Suppressor macrophage treated with lipopolysaccharide for 4 hours (primary cell): ENCODE results near the gene FRY.

Source experiments
- DNase-seq: peaks from one replicate; pipeline ENCODE4 v3.0.0-alpha.2; 2020

Gene FRY

DNA sequence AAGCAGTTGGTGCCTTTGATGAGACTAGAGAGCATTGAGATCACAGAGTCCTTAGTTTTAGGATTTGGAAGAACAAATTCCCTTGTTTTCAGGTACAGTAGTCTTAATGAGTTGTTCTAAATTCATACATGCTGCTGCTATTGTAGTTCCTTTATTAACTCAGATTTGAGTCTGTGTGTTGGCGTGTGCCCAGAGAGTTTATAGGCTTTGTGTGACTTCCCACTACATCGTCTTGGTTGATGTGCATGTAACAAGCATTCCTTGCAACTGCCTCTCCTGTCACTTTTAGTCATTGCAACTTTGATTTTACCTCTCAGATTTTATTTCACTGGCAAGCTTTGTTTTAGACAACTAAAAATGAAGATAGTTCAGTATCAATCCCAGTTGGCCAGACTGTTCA is 148.1 kb downstream of the FRY start:
- DNase-seq: no peak

DNA sequence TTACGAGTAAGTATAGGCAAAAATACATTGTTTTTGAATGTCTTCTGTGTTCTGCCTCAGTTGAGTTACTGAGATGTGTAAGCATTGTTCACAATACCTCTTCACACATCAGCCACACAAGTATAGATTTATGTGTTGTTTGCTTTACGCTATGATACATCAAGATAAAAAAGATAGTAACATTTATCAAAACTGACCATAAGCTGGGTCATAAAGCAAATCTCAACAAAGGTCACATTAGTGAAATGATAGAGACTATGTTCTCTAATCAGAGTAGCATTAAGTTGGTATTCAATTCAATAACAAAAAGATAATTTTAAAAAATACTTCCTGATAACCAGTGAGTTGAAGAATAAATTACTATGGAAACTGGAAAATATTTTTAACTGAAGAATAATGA is 156.1 kb downstream of the FRY start:
- no peak for DNase-seq

DNA sequence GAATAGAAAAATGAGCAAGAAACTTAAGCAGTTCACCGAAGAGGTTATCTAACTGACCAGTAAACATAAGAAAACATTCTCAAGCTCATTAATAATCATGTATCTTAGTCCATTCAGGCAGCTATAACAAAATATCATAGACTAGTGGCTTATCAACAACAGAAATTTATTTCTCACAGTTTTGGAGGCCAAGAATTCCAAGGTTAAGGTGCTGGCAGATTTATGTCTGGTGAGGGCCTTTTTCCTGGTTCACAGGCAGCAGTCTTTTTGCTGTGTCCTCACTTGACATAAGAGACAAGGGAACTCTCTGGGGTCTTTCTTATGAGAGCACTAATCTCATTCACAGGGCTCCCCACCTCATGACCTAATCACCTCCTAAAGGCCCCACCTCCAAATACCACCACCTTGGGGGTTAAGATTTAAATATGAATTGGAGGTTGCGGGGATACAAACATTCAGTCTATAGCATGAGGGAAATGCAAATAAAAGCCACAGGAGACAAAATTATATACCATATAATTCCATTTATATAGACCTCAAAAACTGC is 160.0 kb downstream of the FRY start:
- DNase-seq: no peak

DNA sequence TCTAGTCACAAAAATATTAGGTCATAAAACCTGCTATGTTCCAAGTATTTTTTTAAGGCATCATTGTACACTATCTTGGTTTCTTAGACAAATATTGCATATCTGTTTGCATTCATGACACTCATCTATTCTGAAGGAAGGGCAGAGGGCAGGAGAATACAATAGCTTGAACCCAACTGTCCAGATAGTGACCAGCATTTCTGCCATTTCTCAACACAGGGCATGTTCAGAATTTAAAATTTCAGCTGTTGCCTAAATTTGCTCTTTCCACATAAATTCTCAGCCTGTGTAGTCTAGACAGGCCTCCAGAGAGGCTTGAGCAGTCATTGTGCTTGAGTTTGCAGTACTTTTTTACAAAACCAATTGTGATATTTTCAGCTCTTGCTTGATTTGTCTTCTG is 164.1 kb downstream of the FRY start:
- no peak for DNase-seq

DNA sequence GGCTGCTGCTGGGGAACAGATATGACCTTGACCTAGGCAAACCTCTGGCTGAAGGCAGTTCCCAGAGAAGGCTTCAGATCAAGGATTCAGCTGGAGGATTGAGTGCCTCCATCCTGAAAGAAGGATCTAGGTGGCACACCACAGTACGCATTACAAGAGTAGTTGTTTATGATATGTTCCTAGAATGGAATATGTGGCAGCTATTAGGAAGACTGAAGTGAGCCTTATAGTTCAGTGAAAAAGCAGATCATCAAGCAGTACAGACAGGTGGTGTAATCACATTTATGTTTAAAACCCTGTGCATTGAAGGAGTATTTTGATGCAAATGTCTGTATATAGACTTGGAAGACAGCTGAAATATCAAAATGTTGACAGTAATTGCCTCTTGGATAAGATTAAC is 167.6 kb downstream of the FRY start:
- no peak for DNase-seq

DNA sequence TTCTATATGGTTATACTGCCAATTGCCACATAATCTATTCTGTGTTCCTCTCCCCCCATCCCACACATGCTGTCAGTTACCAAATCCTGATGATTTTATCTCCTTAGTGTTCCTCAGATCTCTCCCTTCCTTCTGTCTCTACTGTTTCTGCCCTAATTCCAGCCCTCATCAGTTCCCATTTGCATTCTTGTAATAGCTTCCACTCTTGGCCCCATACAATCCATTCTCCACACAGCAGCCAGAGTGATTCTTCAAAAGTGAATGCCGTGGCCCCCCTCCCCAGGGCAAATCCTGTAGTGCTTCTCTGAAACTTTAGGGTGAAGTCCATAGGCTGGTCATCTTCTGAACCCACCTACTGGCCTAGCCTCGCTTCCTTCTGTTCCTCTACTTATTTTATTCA is 169.2 kb downstream of the FRY start:
- DNase-seq: no peak

DNA sequence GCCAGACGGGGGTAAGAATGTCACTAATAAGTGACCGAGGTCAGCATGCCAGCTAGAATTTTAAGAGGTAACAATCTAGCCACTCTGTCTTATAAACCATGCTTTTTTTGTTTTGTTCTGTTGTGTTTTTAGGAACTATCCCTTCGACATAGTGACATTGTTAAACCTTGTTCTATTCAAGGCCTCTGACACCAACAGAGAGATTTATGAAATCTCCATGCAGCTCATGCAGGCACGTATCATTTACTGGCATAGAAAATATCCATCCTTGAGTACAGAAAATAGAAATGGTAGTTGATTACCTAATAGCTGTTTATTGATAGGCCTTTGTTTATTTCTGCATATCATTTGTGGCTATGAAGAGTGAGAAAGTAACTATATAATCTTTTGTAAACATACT is 170.2 kb downstream of the FRY start:
- no peak for DNase-seq

DNA sequence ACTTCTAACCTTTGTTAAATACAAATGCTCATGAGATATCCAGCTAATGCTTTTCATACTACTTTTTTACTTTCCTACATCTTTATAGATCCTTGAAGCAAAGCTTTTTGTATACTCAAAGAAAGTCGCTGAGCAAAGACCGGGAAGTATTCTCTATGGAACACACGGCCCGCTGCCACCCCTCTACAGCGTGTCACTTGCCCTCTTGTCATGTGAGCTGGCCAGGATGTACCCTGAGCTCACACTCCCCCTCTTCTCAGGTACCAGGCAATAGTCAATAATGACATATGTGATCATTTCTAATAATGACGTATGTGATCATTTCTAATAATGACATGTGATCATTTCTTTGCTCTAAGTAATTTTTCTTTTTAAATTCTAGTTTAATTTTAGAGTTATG is 170.7 kb downstream of the FRY start:
- DNase-seq: no peak

DNA sequence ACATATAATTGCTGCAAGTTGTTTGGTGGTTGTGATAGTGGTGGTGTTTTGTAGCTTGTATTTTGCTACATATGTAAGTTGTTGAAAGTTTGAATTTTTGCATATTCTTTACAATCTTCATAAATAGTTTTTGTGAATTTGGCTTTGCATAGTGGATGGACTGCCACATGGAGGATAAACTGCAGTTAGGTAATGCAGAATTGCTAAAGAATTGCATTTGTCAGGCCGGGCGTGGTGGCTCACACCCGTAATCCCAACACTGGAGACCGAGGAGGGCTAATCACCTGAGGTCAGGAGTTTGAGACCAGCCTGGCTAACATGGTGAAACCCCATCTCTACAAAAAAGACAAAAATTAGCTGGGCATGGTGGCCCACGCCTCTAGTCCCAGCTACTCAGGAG is 171.6 kb downstream of the FRY start:
- DNase-seq: no peak

DNA sequence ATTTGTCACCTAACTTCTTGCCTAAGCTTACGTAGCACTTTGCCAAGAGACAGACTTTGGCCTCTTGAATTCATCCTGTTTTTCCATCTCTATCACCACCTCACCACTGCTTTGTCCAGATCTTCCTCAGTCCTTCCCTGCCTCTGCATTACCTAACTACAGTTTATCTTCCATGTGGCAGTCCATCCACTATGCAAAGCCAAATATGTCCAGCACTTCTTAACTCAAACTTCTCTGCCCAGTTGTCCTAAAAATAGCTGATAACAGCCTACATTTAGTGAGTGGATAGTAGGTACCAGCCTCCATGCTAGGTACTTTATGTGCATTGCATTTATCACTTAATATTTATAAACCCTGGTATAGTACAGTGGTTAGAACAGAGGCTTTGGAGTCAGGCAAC is 172.2 kb downstream of the FRY start:
- DNase-seq: no peak

DNA sequence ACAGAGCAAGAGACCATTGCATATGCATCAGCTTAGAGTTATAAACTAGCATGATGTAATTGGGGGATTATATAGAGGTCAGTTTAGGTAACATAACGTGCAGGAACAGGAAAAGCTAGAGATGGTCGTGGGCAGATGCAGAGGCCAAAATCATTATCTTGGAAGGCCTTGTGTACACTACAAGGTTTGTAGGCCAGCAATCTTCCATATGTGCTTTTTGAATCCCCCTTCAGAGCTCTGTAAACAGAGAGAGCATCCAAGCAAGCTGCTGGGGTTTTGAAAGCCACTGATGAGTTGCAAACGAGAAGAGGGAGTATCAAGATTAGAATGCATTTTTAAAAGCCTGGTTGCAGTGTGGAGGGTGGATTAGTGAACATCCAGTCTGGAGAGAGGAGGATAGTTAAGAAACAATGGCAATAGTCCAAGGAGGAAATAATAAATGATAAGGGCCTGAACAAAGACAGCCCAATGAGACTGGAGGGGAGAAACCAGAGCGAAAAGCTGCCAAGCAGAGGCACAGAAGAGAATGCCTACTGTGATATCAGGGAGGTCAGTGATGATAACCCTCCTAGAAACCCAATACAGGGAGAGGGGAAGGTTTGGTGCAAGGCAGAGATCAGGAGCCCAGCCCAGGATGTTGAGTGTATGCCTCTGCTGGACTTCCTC is 174.0 kb downstream of the FRY start:
- DNase-seq: no peak

DNA sequence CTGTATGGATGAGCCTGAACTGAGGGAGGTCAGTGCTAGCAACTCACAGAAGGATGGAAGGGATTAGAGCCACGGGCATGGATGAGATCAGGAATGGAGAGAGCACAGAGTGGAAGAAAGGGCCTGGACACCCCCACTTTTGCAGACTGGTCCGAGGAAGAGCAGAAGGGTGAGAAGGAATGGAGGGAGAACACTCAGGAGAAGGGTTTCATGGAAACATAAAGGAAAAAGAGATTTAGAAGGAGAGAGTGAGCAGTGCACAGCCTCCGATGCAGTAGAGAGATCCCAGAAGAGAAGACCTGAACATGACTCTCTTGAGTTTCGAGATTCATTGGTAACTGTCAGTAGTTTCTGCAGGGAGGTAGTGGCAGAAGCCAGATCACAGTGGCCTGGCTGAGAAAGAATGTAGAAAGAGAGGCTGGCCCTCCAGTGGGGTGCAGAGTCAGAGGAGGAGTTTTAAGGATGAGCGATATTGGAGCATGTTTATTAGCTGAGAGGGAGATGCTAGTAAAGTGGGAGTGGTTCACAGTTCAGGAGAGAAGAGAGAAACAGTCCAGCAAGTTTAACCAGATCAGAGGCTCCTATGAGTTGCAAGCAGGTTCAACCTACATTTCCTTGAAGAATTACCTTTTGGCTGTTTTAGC is 174.6 kb downstream of the FRY start:
- no peak for DNase-seq

DNA sequence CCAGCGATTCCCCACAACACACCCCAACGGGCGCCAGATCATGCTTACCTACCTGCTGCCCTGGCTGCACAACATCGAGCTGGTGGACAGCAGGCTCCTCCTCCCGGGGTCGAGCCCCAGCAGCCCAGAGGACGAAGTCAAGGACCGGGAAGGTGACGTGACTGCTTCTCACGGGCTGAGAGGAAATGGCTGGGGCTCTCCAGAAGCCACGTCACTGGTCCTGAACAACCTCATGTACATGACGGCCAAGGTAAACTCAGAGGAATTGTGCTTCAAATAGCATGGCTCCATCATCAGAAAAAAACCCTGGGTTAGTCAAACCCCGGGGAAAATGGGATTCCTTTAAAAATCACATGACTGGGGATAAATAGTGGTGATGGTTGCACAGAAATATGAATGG is 177.3 kb downstream of the FRY start:
- DNase-seq: no peak

DNA sequence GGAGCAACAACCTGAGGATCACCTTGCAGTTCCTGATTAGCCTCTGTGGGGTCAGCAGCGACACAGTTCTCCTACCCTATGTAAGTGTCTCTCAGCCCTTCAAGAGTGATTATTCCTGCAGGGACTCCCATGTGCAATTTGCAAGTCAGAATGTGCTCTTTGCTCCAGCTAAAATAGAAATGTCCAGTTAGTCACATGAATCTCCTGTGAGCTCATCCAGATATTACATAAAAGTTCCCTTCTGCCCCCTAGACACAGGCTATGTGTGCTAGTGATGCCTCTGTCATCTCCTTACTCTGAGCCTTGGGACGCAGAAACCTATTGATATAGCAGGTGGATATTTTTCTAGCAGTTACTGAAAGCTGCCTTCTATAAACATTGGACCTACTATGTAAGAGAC is 178.1 kb downstream of the FRY start:
- DNase-seq: peak; percentile 2

DNA sequence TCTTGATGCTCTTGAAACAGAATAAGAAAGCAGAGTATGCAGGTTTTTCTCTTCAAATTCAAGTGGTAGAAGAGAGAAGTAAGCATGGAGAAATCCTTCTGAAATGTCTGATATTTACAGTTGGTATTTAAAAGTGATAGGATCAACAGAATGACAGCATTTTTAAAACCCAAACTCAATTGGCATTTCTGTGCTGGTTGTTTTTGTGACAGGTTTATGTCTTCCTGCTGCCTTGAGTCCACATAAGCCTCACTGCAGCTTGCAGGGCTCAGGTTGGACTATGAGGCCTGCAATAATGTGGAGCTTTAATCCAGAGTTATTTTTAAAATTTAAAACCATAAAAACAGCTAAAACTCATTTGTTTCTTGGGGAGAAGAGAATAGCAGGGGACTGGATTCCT is 178.5 kb downstream of the FRY start:
- no peak for DNase-seq

DNA sequence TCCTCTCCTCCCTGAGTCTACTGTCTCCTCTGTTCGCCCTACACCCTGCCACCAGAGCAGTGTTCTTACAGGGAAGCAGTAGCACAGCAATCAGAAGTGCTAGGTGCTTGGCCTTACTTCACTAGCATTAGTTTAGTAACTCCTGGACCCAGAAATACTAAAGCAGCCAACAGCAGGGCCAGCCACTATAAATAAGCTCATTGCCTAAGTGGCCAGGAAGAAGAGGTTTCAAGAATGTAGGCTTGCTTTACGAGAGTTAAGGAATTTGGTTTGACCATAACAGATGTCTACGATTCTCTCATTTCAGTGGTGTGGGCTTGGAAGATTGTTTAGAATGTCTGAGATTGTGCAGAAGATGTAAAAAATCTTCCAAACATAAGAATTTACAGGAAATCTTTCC is 180.2 kb downstream of the FRY start:
- DNase-seq: no peak

DNA sequence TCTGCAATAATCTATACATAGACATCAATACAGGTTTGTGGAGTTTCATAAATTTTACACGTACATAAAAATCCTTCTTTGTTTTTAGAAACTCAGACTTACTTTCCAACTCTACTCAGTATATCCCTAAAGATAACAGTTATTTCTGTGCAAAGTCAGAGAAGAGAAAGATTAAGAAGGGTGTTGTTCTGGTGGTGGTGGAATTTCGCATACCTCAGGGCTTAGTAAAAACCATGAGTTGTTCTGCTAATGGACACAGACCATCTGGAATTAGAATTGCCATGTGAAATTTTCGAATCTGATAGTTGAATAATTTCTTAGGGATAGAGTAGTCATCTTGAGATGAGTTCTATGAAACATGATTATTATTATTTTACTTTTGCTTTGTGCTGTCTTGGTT is 180.8 kb downstream of the FRY start:
- DNase-seq: no peak

DNA sequence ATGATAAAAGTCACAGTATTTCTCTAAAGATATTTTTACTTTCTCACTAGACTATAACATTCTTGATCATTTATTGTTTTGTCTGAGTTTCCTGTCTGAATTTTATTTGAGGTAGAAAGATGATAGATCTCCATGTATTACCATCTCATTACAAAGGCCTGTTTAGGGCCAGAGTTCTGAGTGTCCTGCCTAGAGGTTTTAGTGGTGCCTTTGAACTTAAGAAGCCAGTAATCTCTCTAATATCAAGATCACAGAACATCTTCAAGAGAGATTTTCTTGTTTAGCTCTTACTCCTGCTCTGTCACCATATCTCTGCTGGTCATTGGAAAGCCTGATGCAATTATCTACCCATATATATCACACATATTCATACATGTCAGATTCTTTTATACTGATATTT is 182.1 kb downstream of the FRY start:
- no peak for DNase-seq

DNA sequence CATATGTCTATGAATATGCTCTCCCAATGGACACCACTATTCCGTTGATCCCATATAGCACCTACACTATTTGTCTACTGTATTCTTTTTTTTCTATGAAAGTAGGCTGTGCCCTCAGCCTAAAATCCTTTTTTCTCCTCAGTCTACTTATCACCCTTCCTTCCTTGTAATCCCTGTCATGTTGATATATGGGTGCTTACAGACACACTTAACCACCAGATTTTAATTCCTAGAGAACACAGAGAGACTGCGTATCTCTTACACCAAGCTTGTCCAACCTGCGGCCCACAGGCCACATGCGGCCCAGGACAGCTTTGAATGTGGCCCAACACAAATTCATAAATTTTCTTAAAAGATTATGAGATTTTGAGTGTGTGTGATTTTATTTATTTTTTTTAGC is 182.5 kb downstream of the FRY start:
- no peak for DNase-seq

DNA sequence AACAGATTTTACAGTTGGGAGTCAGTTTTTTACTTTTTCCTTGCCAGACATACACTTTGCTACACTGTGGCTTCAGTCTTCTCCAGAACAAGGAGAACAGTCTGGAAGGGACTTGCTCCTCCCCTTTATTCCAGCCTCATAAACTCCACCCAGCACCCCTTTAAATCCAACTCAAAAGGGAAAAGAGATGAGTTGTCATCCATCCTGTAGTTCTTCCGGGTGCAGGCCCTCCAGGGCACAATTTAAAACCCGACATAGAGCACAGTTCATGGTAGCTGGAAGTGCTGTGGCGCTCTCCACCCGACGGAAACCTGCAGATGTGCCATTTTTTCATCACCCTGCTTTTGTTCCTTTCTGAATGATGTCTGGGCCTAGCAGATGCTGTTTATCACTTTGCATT is 184.7 kb downstream of the FRY start:
- no peak for DNase-seq

DNA sequence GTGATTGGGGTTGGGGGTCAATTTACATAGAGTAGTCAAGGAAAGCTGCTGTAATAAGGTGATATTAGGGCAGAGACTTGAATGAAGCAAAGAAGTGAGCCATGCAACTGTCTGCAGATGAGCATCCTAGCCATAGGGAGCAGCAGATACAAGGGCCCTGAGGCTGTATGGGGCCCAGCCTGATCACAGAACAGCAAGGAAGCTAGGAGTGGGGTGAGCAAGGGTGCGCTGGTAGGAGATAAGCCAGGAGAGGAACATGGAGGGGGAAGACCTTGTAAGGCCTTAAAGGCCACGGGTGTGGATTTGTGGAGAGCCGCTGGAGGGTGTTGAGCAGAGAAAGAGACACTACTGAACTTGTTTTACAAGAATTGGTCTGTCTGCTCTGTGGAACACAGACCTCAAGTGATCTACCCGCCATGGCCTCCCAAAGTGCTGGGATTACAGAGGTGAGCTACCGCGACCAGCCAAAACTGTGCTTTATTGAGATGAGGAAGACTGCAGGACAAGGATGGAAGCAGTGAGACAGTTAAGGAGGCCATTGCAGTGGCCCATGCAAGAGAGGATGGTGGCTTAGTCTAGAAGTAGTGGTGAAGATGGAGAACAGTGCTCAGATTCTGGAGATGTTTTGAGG is 190.6 kb downstream of the FRY start:
- DNase-seq: no peak

DNA sequence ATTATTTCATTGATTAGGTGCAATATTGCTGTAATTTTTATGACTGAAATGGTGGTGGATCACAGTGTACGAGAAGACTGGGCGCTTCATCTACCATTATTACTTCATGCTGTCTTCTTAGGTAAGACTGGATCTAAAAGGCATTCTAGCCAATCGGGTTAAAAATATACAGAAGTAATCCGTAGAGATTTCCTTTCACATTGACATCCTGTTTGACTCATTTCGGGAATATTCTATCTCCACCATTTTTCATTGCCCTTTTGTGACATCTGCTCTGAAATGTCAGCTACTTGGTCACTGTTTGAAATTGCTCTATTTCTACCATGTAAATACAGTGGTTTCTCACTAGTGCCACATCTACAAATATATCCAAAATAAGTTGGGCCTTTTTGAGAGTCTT is 193.3 kb downstream of the FRY start:
- no peak for DNase-seq

DNA sequence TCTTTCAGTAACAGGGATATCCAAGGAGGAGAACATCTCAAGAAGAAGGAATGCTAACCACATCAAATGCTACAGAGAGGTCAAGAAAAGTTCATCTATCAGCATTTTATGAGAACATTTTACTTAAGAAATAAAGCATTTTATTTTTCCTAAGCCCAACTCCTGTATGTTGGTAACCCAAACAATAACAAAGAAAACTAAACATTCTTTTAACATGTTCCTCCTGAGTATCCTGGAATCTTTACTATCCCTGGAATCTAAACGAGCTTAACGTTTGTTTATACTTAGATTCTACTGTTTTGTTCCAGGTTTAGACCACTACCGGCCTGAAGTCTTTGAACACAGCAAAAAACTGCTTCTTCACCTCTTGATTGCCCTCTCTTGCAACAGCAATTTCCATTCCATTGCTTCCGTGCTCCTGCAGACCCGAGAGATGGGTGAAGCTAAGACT is 193.9 kb downstream of the FRY start:
- DNase-seq: no peak

DNA sequence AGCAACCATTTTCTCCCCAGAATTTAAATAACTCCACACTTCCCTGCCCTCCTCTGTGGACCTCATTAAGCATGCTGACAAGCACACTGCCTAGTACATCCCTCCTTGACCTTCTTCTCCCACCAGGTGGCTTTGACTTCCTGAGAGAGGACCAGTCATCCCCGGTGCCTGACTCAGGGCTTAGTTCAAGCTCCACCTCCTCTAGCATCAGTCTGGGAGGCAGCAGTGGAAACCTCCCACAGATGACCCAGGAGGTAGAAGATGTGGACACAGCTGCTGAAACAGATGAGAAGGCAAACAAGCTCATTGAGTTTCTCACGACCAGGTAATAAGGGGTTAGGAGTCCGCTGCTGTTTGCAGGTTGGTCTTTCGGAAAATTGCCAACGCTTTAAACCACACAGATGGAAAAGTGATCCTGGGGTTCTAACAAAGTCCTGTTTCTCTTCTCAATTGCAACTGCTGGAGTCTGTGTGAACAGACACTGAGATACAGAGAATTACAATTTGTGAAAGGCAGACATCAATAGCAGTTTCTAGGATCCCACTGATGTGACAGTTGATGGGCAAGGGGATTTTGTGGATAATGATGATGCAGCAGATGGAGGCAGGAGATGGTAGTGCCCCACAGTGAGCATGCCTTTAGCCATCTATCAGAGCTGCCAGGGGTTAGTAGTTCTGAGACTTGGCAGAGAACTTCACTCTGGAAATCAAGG is 196.9 kb downstream of the FRY start:
- no peak for DNase-seq
